ENCODE results near the gene TMEM245. TPM values are rescaled to one million over a fixed set of nuclear protein-coding genes. Genes with fewer than 3 reads are reported as not detected.

Gene TMEM245
- total RNA-seq, 1 experiment from 2014 or later: 110 TPM

GRCh38 chr9:109048822-109049221 is 70.9 kb downstream of the TMEM245 start:
- Mint-ChIP-seq H3K4me3 (ENCODE audit: unreplicated experiment) (no peak overlapping the region), H3K27me3 (ENCODE audit: insufficient read depth, unreplicated experiment) (no peaks in the 10 kb centered on the region), H3K36me3 (ENCODE audit: insufficient read depth, unreplicated experiment) (peaks cover 94% of the 10 kb centered on the region), H3K4me1 (ENCODE audit: low read depth, unreplicated experiment) (peaks cover 26% of the 10 kb centered on the region), H3K27ac (ENCODE audit: unreplicated experiment) (peak overlapping the region; percentile 66), H3K9me3 (ENCODE audit: unreplicated experiment) (peaks cover 6% of the 10 kb centered on the region)
- POLR2A ChIA-PET: no interaction called here
- no peaks in the 10 kb centered on the region for H3K27me3 ChIP-seq (replicated peaks; ENCODE audit: control insufficient read depth, insufficient read depth, low read length)
- H3K9me3 ChIP-seq: no peaks in the 10 kb centered on the region
- BruUV-seq (replicated peaks): no TSS peak
- H3K4me3 ChIP-seq (ENCODE audit: low read depth, low read length): no peak overlapping the region
- intact Hi-C loops (cut with micrococcal nuclease; ENCODE audit: unreplicated experiment): no loop called here
- DNase-seq: no peak
- peaks cover 24% of the 10 kb centered on the region for H3K4me1 ChIP-seq
- peaks cover 4% of the 10 kb centered on the region for H3K36me3 ChIP-seq (ENCODE audit: control insufficient read depth, insufficient read depth, low read length)
- CTCF ChIA-PET: no interaction called here
- TF ChIP-seq, protein P1, sequence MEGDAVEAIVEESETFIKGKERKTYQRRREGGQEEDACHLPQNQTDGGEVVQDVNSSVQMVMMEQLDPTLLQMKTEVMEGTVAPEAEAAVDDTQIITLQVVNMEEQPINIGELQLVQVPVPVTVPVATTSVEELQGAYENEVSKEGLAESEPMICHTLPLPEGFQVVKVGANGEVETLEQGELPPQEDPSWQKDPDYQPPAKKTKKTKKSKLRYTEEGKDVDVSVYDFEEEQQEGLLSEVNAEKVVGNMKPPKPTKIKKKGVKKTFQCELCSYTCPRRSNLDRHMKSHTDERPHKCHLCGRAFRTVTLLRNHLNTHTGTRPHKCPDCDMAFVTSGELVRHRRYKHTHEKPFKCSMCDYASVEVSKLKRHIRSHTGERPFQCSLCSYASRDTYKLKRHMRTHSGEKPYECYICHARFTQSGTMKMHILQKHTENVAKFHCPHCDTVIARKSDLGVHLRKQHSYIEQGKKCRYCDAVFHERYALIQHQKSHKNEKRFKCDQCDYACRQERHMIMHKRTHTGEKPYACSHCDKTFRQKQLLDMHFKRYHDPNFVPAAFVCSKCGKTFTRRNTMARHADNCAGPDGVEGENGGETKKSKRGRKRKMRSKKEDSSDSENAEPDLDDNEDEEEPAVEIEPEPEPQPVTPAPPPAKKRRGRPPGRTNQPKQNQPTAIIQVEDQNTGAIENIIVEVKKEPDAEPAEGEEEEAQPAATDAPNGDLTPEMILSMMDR (IDR thresholded peaks at IDR 0.05; ENCODE audit: insufficient read depth in 1 of 2, low read depth in 1 of 2, low read length in 1 of 2, severe bottlenecking in 1 of 2, unreplicated experiment in 1 of 2): no peak

DNA sequence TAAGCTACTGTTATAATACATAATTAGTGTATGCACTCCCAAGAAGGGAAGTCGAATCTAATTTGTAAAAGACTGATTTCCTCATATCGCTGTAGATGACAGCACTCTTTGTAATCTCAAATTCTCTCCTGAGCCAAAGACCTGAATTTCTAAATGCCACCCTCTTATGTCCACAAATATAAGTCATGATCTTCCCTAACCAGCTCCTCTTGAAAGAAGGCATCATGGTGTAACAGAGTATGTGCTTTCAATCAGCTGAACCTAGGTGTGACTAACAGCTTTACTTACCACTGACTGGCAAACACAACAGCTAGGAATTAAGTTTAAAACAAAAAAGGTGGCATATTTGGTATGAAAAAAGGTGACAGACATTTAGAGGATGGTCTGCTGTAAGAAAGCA is 72.5 kb downstream of the TMEM245 start:
- Mint-ChIP-seq H3K27me3 (ENCODE audit: insufficient read depth, unreplicated experiment) (no peaks in the 10 kb centered on the region), H3K27ac (ENCODE audit: unreplicated experiment) (no peak overlapping the region), H3K4me3 (ENCODE audit: unreplicated experiment) (no peak overlapping the region), H3K9me3 (ENCODE audit: unreplicated experiment) (peaks cover 18% of the 10 kb centered on the region), H3K36me3 (ENCODE audit: insufficient read depth, unreplicated experiment) (peaks cover 97% of the 10 kb centered on the region), H3K4me1 (ENCODE audit: low read depth, unreplicated experiment) (peaks cover 28% of the 10 kb centered on the region)
- H3K36me3 ChIP-seq (ENCODE audit: control insufficient read depth, insufficient read depth, low read length): peaks cover 4% of the 10 kb centered on the region
- DNase-seq: no peak
- no peaks in the 10 kb centered on the region for H3K27me3 ChIP-seq (replicated peaks; ENCODE audit: control insufficient read depth, insufficient read depth, low read length)
- peaks cover 19% of the 10 kb centered on the region for H3K4me1 ChIP-seq
- POLR2A ChIA-PET: interaction anchor here (0.5 to 0.7 kb wide), 3 partner anchors 18 to 1978 kb away, joined by 3 read pairs; no protein-coding TSS in a partner anchor
- no peak overlapping the region for H3K4me3 ChIP-seq (ENCODE audit: low read depth, low read length)
- TF ChIP-seq, protein P1 (IDR thresholded peaks at IDR 0.05; ENCODE audit: insufficient read depth in 1 of 2, low read depth in 1 of 2, low read length in 1 of 2, severe bottlenecking in 1 of 2, unreplicated experiment in 1 of 2): no peak
- BruUV-seq (replicated peaks): no TSS peak
- intact Hi-C loops (cut with micrococcal nuclease; ENCODE audit: unreplicated experiment): no loop called here
- H3K9me3 ChIP-seq: no peaks in the 10 kb centered on the region
- CTCF ChIA-PET: interaction anchor here (0.6 kb wide), 1 partner anchor 325 kb away, joined by 4 read pairs; no protein-coding TSS in a partner anchor

- Histone ChIP-seq H3K9me3 (no peaks in the 10 kb centered on the region), H3K4me1 (peaks cover 19% of the 10 kb centered on the region), H3K4me3 (ENCODE audit: low read depth, low read length) (no peak overlapping the region), H3K36me3 (ENCODE audit: control insufficient read depth, insufficient read depth, low read length) (peaks cover 4% of the 10 kb centered on the region), H3K27me3 (replicated peaks; ENCODE audit: control insufficient read depth, insufficient read depth, low read length) (no peaks in the 10 kb centered on the region)
- H3K4me1 Mint-ChIP-seq (ENCODE audit: low read depth, unreplicated experiment): peaks cover 28% of the 10 kb centered on the region
- CTCF ChIA-PET: no interaction called here
- TF ChIP-seq, protein P1 (IDR thresholded peaks at IDR 0.05; ENCODE audit: insufficient read depth in 1 of 2, low read depth in 1 of 2, low read length in 1 of 2, severe bottlenecking in 1 of 2, unreplicated experiment in 1 of 2): no peak
- BruUV-seq (replicated peaks): no TSS peak
- no peak for DNase-seq
- intact Hi-C loops (cut with micrococcal nuclease; ENCODE audit: unreplicated experiment): no loop called here
- no peak overlapping the region for H3K27ac Mint-ChIP-seq (ENCODE audit: unreplicated experiment)
- peaks cover 18% of the 10 kb centered on the region for H3K9me3 Mint-ChIP-seq (ENCODE audit: unreplicated experiment)
- no peak overlapping the region for H3K4me3 Mint-ChIP-seq (ENCODE audit: unreplicated experiment)
- POLR2A ChIA-PET: no interaction called here
- H3K36me3 Mint-ChIP-seq (ENCODE audit: insufficient read depth, unreplicated experiment): peaks cover 90% of the 10 kb centered on the region
- no peaks in the 10 kb centered on the region for H3K27me3 Mint-ChIP-seq (ENCODE audit: insufficient read depth, unreplicated experiment)
Observed at GRCh38 chr9:109046346-109046745, 73.4 kb downstream of the TMEM245 start.
